HepG2 (cell line): Measurements from ENCODE around the gene B3GNT8. TPM values are rescaled to one million over a fixed set of nuclear protein-coding genes. Genes with fewer than 3 reads are reported as not detected.
A peak's percentile ranks its signal among the peaks of the same experiment; 100 is the strongest.

ENCODE experiments used
- FOXO4 ChIP-seq: sonication (generic); formaldehyde crosslinking; conservative IDR thresholded peaks from 2 replicates; pipeline ENCODE4 v1.8.1; 2023; ENCODE audit warnings: missing genetic modification reagents
- KAT8 ChIP-seq: IDR thresholded peaks from 2 replicates; pipeline ENCODE4 v1.6.1; 2016; ENCODE audit warnings: missing genetic modification reagents, missing compliant biosample characterization
- MEF2D ChIP-seq: sonication (generic); formaldehyde crosslinking; IDR thresholded peaks from 2 replicates; pipeline ENCODE4 v1.5.1; 2020; ENCODE audit warnings: mild to moderate bottlenecking, missing genetic modification reagents
- NFIB ChIP-seq: sonication (generic); formaldehyde crosslinking; IDR thresholded peaks from 2 replicates; pipeline ENCODE4 v1.9.0; 2021; ENCODE audit warnings: missing genetic modification reagents, mild to moderate bottlenecking, borderline replicate concordance
- PAWR ChIP-seq: sonication (generic); formaldehyde crosslinking; IDR thresholded peaks from 2 replicates; pipeline ENCODE4 v1.4.0; 2020; ENCODE audit warnings: missing genetic modification reagents, mild to moderate bottlenecking, borderline replicate concordance
- RBM39 ChIP-seq: fragments of 200-400 bp; formaldehyde crosslinking; IDR thresholded peaks from one replicate; pipeline ENCODE4 v1.6.1; 2018; ENCODE audit warnings: antibody characterized with exemption, mild to moderate bottlenecking, low read depth, low read length; ENCODE audit not compliant: poor library complexity, severe bottlenecking
- SATB2 ChIP-seq: sonication (generic); formaldehyde crosslinking; IDR thresholded peaks from 2 replicates; pipeline ENCODE4 v1.5.0; 2020; ENCODE audit warnings: missing genetic modification reagents
- TFE3 ChIP-seq: IDR thresholded peaks from 2 replicates; pipeline ENCODE4 v1.6.1; 2016
- TIGD3 ChIP-seq: sonication (generic); formaldehyde crosslinking; IDR thresholded peaks from 2 replicates; pipeline ENCODE4 v1.5.1; 2020; ENCODE audit warnings: mild to moderate bottlenecking, missing genetic modification reagents, borderline replicate concordance
- USF2 ChIP-seq, 2 experiments: sonication (generic) in 1 of 2; formaldehyde crosslinking in 1 of 2; IDR thresholded peaks; 2 replicates each; pipeline versions ENCODE4 v1.5.1 to v1.6.1; 2011 to 2020; ENCODE audit warnings: borderline replicate concordance in 1 of 2, low read depth in 1 of 2, low read length in 1 of 2, mild to moderate bottlenecking in 1 of 2, missing genetic modification reagents in 1 of 2, moderate library complexity in 1 of 2
- ZBTB7A ChIP-seq: sonication (generic); formaldehyde crosslinking; IDR thresholded peaks from 2 replicates; pipeline ENCODE4 v1.8.0; 2022; ENCODE audit warnings: mild to moderate bottlenecking, missing genetic modification reagents
- ZNF20 ChIP-seq: sonication (generic); formaldehyde crosslinking; IDR thresholded peaks from 2 replicates; pipeline ENCODE4 v1.4.0; 2020; ENCODE audit warnings: mild to moderate bottlenecking, moderate library complexity, missing genetic modification reagents
- ZNF512B ChIP-seq: sonication (generic); formaldehyde crosslinking; IDR thresholded peaks from 2 replicates; pipeline ENCODE4 v1.5.1; 2020; ENCODE audit warnings: missing genetic modification reagents, mild to moderate bottlenecking, borderline replicate concordance
- ZNF546 ChIP-seq: sonication (generic); formaldehyde crosslinking; conservative IDR thresholded peaks from 2 replicates; pipeline ENCODE4 v1.8.1; 2023; ENCODE audit warnings: mild to moderate bottlenecking, missing genetic modification reagents
- ZNF580 ChIP-seq: IDR thresholded peaks from 2 replicates; pipeline ENCODE4 v1.6.1; 2016; ENCODE audit warnings: low read depth, borderline replicate concordance
- ZNF740 ChIP-seq: sonication (generic); formaldehyde crosslinking; IDR thresholded peaks from 2 replicates; pipeline ENCODE4 v1.4.0; 2020; ENCODE audit warnings: missing genetic modification reagents
- polyA plus RNA-seq, 8 experiments: library from polyadenylated mRNA; depleted of rRNA in 3 of 8; stranded (reverse) in 7 of 8; unstranded in 1 of 8; fragments of >200 nt; fragmentation: Illumina TruSeq in 4 of 8; extraction: Trizol in 4 of 8; gene quantifications; 2 replicates each; pipeline versions ENCODE4 v1.2.1 to v1.2.3, GENCODE V29; 2011 to 2016; ENCODE audit warnings: low read depth in 4 of 8, missing spikeins in 1 of 8, mixed read lengths in 1 of 8; ENCODE audit not compliant: insufficient read depth in 1 of 8
- total RNA-seq, 5 experiments: library from RNA; depleted of rRNA; stranded (reverse); fragments of >200 nt; fragmentation: Illumina TruSeq; extraction: Trizol; gene quantifications; 2 replicates each; pipeline ENCODE4 v1.2.3, GENCODE V29; 2016; ENCODE audit warnings: low read depth in 1 of 5

Gene B3GNT8
- total and polyA plus RNA-seq, 2 of the 13 experiments (the other 11 are each of a cell fraction or from before 2014, with no cell fraction given) = 0.26 to 1.9 TPM

GRCh38 chr19:41439441-41440222 lies 12.5 kb upstream of the B3GNT8 start, which contains the start of gene DMAC2 (continued):
- TF ChIP-seq FOXO4 (no peak), ZNF20 (CRISPR knock-in tag) (no peak), SATB2 (CRISPR knock-in tag) (no peak), NFIB (CRISPR knock-in tag) (no peak), KAT8 (CRISPR knock-in tag) (peak; percentile 96), ZNF512B (CRISPR knock-in tag) (no peak), RBM39 (peak; percentile 63), ZBTB7A (CRISPR knock-in tag) (peak; percentile 90), PAWR (CRISPR knock-in tag) (no peak), ZNF580 (peak; percentile 72), USF2 (IDR thresholded peaks at IDR 0.05; ENCODE audit: low read depth, low read length) (no peak), USF2 (CRISPR knock-in tag; IDR thresholded peaks at IDR 0.05; ENCODE audit: borderline replicate concordance) (no peak), MEF2D (CRISPR knock-in tag) (peak; percentile 71; the same call in 1 of the 2 replicates), ZNF546 (CRISPR knock-in tag) (no peak), TFE3 (CRISPR knock-in tag) (0 out of 2 replicates have a peak, but pooled peaks have one; percentile 50), ZNF740 (CRISPR knock-in tag) (no peak), TIGD3 (CRISPR knock-in tag) (no peak)
